NB4 (cell line): Measurements from ENCODE around the gene SMAD7.

Experiments used
- DNase-seq: peaks from one replicate; pipeline ENCODE4 v3.0.0; 2010; ENCODE audit warnings: low read depth
- H3K4me3 ChIP-seq: one replicate; pipeline ENCODE4 v1.5.1; 2011; ENCODE audit warnings: mild to moderate bottlenecking, low read depth, low read length, moderate library complexity
- MYC ChIP-seq: IDR thresholded peaks from 2 replicates; pipeline ENCODE4 v1.6.1; 2011; ENCODE audit warnings: low read depth, low read length
- POLR2A ChIP-seq: IDR thresholded peaks from 2 replicates; pipeline ENCODE4 v1.6.1; 2011; ENCODE audit warnings: mild to moderate bottlenecking; ENCODE audit not compliant: insufficient read length; ENCODE audit errors: extremely low read depth
- TF ChIP-seq, protein P1 (sequence below): IDR thresholded peaks from 2 replicates; pipeline ENCODE4 v1.6.1; 2011; ENCODE audit warnings: low read depth, low read length
- TF ChIP-seq, protein P2 (sequence below): IDR thresholded peaks from one replicate; pipeline ENCODE4 v1.5.1; 2012; ENCODE audit warnings: low read depth, low read length

Gene SMAD7

DNA sequence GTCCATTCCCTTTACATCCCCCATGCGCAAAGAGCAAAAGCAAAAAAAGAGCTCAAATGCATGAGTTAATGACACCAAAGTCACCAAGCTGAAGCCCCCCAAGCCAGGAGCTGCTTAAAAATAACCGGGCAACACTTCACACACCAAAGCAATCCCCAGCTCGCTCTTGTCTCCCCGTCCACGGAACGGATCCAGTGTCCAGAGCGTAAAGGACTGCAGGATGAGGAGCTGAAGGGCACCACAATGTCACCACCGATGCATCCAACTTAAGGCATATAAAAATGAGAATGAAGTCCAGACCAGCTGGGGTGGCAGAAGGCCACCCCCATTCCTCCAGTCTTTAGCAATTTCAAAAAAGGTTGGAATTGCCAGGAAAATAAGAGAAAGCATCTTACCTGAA is 8.7 kb downstream of the SMAD7 start:
- no peak for DNase-seq
- H3K4me3 ChIP-seq, result no peak overlapping the region
- TF ChIP-seq MYC (no peak), POLR2A (no peak)
- TF ChIP-seq, protein P1, sequence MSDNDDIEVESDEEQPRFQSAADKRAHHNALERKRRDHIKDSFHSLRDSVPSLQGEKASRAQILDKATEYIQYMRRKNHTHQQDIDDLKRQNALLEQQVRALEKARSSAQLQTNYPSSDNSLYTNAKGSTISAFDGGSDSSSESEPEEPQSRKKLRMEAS, result no peak
- TF ChIP-seq, protein P2, sequence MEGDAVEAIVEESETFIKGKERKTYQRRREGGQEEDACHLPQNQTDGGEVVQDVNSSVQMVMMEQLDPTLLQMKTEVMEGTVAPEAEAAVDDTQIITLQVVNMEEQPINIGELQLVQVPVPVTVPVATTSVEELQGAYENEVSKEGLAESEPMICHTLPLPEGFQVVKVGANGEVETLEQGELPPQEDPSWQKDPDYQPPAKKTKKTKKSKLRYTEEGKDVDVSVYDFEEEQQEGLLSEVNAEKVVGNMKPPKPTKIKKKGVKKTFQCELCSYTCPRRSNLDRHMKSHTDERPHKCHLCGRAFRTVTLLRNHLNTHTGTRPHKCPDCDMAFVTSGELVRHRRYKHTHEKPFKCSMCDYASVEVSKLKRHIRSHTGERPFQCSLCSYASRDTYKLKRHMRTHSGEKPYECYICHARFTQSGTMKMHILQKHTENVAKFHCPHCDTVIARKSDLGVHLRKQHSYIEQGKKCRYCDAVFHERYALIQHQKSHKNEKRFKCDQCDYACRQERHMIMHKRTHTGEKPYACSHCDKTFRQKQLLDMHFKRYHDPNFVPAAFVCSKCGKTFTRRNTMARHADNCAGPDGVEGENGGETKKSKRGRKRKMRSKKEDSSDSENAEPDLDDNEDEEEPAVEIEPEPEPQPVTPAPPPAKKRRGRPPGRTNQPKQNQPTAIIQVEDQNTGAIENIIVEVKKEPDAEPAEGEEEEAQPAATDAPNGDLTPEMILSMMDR, result no peak

DNA sequence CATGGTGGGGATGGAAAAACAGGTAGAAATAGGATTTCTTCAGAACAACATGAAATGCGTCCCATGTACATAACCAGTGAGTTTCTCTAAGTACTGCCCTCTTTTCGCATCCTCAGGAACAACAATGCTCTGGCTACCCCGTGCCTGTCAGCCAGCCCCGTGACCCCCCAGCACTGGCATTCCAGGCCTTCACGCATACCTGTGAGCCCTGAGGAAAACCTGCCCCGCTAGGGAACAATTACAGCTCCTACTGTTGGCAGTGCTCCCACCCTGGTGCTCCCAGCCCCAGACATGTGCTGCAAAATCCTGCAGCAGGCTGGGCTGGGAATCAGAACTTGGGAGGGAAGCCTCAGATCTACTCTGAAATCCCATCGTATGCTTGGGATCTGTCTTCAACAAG is 9.1 kb downstream of the SMAD7 start:
- H3K4me3 ChIP-seq, result no peak overlapping the region
- DNase-seq, result no peak
- no peak for TF ChIP-seq MYC
- TF ChIP-seq, protein P2, result no peak
- TF ChIP-seq, protein P1, result no peak
- TF ChIP-seq POLR2A, result no peak

DNA sequence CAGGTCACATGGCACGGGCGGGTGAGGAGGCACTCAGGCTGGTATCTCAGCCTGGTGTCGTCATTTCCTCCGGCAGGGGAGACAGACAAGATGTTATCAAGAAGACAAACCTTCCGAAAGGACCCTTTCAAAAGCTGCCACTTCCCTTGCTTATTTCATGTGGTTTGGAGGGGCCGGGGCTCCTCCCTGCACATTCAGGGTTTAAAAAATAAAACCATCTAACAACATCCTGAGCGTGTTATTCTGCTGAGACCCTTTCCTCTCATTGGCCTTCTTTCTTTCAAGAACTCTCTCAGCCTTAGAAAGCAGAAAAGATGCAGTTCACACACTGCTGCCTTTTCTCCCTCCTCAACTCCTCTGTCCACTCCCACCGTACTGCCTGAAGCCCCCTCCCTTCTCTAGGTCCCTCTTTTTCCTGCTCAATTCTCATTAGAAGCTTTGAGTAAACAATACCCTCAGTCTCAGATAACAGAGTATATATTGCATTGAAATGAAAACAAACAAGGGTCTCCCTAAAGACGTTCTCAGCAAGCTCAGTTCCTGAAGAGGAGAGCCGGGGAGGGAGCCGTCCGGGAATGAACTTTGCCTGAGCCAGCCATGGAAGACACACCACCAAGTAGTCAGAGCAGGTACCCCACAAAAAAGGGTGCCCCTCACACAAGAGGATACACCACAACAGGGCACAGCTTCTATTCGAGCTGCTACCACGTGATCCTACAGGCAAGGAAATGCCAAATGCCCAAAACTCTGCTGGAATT is 9.7 kb downstream of the SMAD7 start:
- TF ChIP-seq POLR2A, result no peak
- TF ChIP-seq, protein P1, result peak; percentile 71
- no peak overlapping the region for H3K4me3 ChIP-seq
- DNase-seq, result peak; percentile 85

DNA sequence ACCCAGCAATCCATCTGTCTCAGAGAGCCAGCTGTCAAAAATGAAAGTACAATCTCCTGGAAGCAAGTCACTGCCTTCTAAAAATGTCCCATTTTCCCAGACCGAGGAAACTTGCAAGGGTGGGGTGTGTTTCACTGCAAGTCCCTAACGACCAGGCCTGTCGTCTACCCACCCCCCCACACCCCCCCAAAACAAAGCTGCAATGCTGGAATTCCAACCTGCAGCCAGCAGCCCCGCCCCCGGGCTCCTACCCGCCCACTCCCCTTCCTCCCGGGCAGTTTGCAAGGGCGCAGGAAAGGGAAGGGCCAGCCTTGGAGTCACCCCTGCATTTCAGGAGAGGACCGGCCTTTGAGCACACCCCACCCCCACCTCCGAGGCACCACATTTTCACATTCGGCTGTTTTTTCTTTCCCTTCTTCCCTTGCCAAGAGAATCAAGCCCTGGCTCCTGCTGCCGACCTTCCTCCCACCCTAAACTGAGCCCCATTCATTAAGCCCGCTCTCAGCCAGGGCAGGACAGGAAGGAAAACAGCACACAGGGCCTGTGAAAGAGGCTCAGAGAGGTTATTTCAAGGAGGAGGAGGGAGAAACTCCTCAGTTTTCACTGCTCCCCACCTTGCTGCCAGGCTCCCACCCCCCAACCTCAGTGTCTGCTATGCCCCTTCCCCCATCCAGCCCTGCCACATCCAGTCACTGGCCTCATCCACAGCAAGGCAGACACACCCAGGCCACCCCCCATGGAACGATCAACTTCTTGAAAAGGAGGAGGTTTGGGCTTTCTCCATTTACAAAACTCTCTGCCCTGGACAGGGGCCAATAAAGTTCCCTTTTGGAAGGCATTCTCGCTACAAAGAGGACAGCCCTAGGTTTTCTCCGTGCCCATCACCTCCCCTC is 11.3 kb downstream of the SMAD7 start:
- H3K4me3 ChIP-seq, result no peak overlapping the region
- DNase-seq, result no peak

DNA sequence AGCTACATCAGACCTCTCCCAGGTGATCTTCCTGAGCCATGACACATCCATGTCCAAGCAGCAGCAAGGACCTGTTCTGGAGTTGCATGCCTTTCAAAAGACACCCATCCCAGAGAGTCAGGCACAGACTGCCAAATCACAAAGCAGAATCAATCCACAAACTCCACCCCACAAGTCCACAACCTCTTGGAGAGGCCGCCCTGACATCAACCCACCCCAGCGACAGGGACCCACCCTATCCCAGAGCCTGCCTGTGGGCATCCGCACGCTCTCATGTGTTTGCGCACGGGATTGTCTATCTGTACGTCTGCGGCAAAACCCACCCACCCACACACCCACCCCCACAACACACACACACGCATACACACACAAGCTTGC is 11.9 kb downstream of the SMAD7 start:
- TF ChIP-seq POLR2A (no peak), MYC (no peak)
- TF ChIP-seq, protein P2, result no peak
- TF ChIP-seq, protein P1, result no peak
- no peak for DNase-seq
- no peak overlapping the region for H3K4me3 ChIP-seq

More for the DNA sequence above, 11.3 kb downstream of the SMAD7 start:
- TF ChIP-seq POLR2A, result no peak
- no peak for TF ChIP-seq MYC
- TF ChIP-seq, protein P2, result no peak
- TF ChIP-seq, protein P1, result no peak
